Measurements from ENCODE around the gene MCF2L. TPM values are rescaled to one million over a fixed set of nuclear protein-coding genes. Genes with fewer than 3 reads are reported as not detected.

MCF2L gene
- total RNA-seq, 1 experiment from 2014 or later: not detected

DNA sequence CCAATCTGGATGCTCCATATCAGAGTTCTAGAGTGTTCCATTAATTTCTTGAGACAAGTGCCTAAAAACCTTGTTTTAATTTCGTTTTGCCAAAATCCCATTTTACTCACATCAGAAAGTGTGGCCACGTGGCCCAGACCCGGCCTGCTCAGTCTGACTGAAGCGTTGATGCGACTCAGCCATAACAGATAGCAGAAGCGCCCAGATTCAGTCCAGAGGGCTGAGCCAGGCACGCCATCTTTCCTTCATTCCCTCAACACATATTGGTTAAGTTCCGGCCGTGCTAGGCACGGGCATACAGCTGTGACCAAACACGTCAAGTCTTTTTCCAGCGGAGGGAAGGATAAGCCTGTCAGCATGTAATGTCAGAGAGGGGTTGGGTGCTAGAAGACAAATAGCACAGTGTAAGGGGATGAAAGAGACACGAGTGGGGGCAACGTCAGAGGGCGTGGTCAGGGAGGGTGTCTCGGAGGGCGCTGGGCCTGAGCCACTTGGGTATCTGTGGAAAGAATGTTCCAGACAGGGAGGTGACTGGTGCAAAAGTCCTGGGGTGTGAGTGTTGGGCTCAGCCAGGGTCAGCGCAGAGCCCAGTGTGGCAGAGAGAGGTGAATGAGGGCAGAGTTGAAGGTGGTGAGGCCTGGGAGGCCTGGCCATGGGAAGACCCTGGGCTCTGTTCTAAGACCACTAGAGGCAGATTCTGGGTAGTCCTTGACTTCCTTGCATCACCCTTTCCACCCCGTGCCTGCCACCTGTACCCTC is 156.7 kb downstream of the MCF2L start:
- DNase-seq (ENCODE audit: low read depth): no peak

DNA sequence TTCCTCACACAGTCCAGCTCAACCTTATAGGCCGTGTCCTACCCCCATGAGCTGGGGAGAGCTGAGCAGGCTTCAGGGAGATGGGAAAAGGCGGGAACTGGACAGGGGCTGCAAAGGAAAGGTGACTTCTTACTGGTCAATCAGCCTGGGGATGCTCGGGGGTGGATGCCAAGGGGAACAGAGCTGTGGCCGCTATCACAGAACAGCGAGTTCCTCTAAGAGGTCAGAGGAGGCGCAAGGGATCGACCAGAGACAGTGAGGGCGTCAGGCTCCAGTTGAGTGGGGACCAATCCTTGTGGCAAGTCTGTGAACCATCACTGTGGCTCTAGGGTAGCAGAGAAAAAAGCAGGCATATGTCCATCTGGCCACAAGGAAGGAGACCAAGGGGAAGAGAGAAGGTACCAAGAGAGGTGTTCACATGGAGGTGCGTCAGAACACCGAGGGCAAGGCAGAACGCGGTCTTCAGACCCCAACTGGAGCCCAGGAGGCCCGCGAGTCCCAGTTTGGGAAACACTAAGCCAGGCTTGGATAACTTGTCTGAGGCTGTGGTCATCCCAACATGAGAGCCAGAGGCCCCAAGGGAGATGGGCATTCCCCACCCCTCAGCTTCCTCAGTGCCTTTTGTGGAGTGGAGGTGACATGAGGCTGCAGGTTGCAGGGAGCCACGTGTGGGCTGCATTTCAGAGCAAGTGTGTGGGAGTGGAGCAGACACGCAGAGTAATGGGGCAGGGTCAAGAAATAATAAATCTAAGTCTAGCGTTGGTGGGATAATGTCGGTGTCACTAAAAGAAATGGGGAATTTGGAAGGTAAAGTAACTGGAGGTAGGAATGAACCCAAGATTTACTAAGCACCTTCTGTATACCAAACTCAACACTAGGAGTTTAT is 157.5 kb downstream of the MCF2L start:
- no peak for DNase-seq (ENCODE audit: low read depth)

DNA sequence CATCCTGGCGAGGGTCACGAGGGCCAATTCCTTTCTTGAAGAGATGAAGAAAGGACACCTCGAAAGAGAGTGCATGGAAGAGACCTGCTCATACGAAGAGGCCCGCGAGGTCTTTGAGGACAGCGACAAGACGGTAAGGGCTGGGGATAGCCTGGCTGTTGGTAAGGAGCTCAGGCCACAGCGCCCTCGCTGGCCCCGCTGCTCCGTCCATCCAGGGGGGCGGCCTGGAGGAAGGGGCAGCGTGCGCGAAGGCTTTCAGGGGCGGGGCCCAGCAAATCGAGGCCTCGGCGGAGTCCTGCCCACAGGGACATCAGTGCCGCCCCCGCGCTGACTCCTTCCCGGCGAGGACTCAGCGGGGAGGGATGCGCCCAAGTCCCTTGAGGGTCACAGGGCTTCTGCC is 160.5 kb downstream of the MCF2L start:
- no peak for DNase-seq (ENCODE audit: low read depth)

DNA sequence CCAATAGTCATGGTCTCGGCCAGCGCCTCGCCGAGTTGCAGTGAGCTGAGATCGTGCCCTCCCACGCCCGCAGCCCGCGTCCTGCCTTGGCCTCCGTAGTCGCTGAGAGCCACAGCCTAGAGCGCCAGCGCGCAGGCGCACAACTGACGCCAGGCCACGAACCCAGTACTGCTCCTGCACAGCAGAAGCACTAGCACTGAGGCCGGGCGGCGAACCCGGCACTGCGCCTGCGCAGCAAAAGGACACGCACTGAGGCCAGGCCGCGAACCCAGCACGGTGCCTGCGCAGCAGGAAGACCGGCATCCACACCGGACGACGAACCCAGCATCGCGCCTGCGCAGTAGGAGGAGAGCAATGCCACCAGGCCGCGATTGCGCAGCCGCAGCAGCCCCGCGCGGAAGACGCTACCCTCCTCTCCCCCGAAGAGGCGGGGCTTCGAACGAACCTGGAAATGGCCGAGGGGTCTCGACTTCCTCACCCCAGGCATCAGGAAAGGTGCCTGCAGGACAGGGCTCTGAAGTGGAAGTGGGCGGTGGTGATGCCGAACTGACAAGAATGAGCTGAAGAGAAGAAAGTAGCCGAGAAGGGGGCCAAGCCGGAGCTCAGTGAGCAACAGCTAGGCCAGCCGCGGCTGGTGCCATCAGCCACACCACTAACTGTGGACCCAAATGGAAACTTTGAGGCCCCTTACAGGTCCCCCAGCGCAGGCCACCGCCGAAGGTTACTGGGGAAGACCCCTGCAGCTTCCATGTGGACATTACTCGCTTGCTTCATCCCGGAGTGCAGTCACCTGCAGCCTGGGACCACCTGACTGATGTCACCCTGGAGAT is 161.1 kb downstream of the MCF2L start:
- DNase-seq (ENCODE audit: low read depth): no peak

DNA sequence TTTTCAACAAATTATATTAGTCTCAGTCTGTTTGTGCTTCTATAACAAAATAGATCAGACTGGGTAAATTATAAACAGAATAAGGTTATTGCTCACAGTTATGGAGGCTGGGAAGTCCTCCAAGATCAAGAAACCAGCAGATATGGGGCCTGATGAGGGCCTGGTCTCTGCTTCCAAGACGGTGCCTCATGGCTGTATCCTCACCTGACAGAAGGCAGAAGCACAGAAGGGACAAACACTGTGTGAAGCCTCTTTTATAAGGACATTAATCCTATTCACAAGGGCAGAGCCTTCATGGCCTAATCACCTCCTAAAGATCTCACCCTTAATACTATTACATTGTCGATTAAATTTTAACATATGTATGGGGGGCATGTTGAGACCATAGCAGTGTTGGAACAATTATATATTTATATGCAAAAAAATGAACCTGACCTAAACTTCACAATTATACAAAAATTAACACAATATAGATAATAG is 166.3 kb downstream of the MCF2L start:
- no peak for DNase-seq (ENCODE audit: low read depth)

DNA sequence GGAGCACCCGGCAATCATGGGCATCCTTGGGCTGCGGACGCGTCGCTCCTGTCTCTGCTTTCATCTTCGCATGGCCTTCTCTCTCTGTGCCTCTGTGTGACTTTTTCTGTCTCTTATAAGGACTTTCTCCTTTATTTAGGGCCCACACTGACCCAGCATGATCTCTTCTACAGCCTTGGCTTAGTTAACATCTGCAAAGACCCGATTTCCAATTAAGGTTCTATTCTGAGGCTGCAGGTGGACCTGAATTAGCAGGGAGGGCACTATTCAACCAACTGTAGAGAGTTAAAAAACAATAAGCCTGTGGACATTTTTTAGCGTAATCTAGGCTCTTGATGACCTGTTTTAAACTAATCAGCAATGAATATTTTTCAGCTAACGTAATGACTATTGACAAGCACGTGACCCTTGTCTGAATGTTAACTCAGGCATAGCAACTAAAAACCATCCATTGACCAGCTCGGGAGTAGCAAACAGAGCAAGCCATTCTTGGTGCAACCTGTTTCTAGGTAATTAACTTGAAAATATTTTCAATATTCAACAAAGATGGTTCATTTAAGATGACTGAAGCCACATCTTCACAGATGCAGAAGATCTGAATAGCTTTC is 168.8 kb downstream of the MCF2L start:
- DNase-seq (ENCODE audit: low read depth): peak; percentile 9

DNA sequence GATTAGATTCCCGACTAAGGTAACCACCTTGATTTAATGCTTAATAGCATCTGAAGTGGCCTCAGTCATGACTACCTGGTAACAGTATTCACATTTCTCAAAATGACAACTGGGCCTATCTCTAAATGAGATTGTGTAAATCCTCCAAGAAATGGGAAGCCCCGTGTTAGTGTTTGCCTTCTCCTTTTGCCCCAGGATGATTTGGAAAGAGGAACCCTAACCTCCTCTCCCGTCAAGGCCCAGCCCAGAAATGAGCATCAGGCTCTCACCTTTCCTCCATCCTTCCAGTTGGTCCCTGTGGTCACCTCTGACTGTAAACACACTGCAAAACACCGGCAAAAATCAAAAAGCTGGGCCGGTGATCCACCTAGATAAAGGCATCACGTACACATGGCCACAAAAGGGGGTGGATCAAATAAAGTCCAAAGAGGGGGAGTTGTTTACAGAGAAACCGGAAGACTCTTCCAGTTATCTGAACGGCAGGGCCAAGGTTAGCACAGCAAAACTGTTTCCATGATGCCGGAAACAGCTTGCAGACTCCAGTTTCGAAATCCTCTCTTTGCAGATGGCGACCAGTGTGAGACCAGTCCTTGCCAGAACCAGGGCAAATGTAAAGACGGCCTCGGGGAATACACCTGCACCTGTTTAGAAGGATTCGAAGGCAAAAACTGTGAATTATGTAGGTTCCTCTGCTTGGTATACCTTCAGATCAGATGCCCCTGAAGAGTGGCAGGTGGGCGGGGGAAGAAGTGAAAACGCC is 170.0 kb downstream of the MCF2L start:
- no peak for DNase-seq (ENCODE audit: low read depth)

DNA sequence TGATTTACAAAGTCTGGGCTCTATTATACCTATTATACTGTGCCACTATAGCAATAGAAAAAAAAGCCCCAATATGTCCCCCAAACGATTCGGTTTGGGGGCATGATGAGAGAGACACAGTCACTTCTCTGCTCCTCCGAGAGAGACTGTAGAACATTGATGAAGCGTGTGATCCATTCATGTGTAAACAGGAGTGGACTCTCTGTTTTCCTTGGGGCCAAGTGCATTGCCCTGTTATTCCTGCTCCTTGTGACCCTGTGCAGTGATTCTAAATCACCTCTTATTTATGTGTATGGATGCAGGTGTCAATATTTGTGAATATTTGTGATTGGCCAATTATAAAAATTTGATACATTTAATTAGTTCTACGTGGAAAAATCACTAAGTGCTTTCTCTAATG is 170.6 kb downstream of the MCF2L start:
- no peak for DNase-seq (ENCODE audit: low read depth)

DNA sequence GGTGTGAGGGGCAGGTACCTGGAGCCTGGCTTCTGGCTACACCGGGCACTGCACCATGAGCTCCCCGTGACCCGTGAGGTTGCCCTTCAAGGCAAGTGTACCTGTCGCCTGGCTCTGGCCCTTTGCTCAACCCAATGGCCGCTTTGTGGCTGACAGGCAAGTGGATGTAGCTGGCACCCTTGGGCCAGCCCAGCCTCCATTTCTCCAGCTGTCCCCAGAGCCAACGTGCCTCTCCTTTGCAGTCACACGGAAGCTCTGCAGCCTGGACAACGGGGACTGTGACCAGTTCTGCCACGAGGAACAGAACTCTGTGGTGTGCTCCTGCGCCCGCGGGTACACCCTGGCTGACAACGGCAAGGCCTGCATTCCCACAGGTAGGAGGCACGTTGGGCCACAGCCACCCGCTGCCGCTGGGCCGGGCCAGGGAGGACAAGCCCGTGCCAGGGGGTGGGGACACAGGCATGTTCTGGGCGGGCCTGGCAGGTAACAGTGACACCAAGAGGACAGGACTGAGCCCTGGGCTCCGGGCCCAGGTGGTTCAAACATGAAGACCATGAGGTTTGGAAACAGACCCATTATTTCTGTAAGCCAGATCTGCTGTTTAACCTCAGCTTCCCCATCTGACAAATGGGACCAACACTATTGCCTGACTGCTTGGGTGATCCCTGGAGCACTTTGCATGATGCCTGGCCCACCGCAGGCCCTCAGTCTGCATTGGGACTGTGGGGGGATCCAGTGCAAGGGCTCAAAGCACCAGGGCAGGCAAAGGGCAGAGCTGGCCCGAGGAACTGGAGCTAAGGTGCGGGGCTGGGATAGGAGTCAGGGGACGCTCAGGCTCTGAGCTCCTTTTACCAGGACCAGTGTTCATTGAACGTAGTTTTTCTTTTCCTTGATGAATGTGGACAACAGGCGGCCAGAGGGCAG is 171.9 kb downstream of the MCF2L start:
- no peak for DNase-seq (ENCODE audit: low read depth)

DNA sequence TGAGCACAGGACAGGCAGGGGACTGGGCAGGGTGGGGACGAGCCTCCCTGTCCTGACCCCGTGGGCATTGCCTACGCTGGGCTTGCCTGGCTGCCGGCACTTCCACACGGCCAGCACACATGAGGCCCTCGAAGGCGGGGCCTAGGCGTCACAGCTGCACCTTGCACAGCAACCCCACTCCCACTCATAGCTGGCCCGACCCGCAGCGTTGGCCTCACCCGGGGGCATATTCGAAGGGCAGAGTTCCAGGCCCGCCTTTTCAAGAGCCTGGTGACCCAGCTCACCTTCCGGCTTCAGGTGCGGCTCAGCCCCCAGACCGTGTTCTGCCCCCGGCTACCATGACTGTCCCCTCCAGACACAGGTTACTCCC is 172.6 kb downstream of the MCF2L start:
- DNase-seq (ENCODE audit: low read depth): no peak

DNA sequence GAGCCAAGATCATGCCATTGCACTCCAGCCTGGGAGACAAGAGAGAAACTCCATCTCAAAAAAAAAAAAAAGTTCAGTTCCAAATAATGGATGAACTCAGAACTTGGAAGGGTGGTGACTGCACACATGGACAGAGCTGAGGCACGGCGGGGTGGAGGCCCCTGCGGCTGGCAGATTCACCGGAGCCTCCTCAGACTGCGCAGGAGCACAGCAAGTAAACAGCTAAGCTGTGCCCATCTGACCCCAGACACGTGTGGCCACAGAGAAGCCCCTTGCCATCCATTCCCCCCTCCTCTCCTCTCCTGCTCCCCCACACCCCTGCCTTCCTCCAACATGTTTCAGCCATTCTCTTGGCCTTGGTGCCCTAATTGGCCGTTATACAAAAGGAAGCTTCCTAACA is 173.9 kb downstream of the MCF2L start:
- no peak for DNase-seq (ENCODE audit: low read depth)

DNA sequence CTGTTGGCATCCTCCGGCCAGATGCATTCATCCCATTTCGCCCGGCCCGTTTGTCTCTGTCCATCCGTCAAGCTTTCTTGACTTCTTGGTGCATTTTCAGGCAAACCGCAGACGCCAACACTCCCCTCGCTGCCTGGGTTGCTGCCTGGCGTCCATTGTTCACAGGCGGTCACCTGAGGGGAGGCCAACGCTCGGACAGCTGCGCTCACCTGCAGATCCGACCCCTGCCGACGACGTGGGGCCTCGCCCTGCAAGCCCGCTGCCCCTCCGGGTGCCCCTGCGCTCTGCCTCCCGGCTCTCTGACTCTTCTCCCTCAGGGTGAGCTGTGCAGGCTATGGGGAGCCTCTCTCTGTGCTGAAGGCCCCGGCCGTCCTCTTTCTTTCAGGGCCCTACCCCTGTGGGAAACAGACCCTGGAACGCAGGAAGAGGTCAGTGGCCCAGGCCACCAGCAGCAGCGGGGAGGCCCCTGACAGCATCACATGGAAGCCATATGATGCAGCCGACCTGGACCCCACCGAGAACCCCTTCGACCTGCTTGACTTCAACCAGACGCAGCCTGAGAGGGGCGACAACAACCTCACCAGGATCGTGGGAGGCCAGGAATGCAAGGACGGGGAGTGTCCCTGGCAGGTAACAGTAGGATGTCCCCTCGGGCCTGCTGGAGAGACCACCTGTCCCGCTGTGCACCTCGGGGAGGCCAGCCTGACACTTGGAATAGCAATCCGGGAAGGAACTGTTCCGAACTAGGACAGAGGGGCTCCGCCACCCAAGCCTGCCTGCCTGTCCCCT is 174.6 kb downstream of the MCF2L start:
- DNase-seq (ENCODE audit: low read depth): no peak

DNA sequence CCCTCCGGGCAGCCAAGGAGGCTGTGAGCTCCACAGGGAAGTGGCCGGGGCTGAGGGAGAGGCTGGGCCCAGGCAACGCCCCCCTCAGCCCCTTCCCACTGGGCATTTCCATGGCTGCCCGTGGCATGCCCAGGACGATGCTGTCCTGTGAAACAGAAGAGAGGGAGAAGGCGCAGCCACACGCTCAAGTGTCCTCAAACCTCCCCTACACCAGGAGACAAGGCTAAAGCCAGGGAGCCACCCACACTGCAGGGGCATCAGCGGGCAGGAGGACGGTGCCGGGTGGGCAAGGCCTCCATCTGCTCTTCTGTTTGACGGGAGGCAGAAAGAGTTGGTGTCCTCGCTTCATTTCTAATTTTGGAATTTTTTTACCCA is 175.2 kb downstream of the MCF2L start:
- no peak for DNase-seq (ENCODE audit: low read depth)

DNA sequence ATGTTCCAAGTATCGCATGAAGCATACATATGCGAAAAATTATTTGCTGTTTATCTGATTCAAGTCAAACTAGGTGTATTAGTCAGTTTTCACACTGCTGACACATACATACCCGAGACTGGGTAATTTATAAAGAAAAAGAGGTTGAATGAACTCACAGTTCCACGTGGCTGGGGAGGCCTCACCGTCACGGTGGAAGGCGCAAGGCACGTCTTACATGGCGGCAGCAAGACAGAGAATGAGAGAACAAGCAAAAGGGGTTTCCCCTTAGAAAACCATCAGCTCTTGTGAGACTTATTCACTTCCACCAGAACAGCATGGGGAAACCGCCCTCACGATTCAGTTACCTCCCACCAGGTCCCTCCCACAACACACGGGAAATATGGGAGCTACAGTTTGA is 176.5 kb downstream of the MCF2L start:
- DNase-seq (ENCODE audit: low read depth): no peak

DNA sequence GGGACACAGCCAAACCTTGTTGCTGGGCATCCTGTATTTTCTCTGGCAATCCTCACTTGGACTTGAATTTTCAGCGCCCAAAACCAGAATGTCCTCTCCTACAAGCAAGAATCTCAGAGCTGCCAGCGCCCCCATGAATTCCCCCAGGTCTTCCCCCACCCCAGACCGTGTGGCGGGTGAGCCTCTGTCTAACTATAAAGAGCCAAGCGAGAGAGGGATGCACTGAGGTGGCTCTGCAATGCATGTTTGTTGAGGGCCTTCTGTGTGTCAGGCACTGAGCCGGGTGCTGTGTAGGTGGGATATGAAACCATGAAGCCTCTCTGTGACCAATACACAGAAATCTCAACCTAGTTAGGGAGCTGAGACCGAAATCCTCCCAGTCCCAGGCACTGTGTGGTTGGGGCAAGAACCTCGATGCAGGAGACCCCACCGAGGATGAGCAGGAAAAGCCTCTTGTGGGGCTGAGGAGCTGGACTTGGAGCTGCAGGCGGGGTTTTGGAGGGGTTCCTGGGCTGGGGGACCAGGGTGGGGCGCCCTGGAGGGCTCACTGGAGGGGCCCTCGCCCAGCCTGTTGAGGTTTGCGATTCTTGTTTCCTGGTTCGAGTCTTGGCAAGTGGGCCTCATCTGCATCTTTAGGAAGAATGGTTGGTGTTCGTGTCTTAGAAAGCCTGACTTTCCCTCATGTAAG is 177.0 kb downstream of the MCF2L start:
- no peak for DNase-seq (ENCODE audit: low read depth)

DNA sequence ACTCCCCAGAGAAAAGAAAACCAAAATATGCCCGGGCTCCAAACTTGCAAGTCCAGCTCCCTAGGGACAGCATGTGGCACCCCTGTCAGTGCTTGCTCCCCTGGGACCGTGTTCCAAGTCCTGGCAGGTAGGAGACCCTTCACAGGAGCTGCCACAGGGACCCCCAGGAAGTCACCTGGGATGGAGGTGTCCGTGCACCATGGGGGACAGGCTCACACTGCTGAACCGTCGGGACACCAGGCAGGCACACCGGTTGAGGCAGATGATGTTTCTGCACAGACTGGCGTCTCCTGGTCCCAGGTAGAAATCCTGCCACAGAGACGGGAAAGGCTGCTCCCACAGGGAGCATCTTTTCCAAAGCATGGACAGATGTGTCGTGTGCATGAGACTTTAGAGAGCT is 177.7 kb downstream of the MCF2L start:
- DNase-seq (ENCODE audit: low read depth): no peak

DNA sequence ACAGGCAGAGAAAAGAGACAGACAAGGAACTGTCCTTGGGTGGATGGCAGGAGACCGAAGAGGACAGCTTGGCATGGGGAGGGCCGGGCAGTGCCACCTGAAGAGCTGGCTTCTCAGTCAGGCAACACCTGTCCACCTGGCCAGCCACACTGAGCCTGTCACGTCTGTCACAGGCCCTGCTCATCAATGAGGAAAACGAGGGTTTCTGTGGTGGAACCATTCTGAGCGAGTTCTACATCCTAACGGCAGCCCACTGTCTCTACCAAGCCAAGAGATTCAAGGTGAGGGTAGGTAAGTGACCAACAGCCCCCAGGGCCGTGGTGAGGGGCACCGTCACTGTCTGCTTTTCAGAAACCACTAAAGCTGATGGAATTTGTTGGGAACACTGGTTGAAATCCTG is 178.2 kb downstream of the MCF2L start:
- DNase-seq (ENCODE audit: low read depth): no peak

DNA sequence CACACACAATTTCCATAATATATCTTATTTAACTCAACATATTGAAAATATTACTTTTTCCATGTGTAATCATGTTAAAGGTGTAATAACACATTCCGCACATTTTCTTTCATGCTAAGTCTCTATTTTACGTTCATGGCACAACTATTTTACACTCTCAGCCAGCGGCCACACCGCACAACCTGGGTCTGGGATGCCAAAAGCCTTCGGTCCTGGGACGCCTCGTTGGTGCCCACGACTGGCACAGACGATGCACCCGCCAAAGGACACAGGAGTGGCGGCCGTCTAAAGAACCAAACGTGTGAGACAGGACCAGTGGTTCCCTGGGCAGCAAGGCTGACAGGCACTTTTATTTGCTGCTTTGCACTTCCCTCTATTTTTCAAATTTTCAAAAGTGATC is 179.4 kb downstream of the MCF2L start:
- DNase-seq (ENCODE audit: low read depth): no peak
